HG02763 (cell line): ENCODE measurements around the gene JPH4.
"Not testable (repeated sequence)": the region's sequence is repeated elsewhere in the genome, so short reads cannot be mapped to it uniquely, and the experiment has no call there.

ENCODE experiments used
- ATAC-seq: cut with Tn5 transposase; IDR thresholded peaks from one replicate; pipeline ENCODE4 v1.9.1; 2021; ENCODE audit warnings: mild to moderate bottlenecking, moderate library complexity; ENCODE audit not compliant: unreplicated experiment

Gene JPH4

DNA sequence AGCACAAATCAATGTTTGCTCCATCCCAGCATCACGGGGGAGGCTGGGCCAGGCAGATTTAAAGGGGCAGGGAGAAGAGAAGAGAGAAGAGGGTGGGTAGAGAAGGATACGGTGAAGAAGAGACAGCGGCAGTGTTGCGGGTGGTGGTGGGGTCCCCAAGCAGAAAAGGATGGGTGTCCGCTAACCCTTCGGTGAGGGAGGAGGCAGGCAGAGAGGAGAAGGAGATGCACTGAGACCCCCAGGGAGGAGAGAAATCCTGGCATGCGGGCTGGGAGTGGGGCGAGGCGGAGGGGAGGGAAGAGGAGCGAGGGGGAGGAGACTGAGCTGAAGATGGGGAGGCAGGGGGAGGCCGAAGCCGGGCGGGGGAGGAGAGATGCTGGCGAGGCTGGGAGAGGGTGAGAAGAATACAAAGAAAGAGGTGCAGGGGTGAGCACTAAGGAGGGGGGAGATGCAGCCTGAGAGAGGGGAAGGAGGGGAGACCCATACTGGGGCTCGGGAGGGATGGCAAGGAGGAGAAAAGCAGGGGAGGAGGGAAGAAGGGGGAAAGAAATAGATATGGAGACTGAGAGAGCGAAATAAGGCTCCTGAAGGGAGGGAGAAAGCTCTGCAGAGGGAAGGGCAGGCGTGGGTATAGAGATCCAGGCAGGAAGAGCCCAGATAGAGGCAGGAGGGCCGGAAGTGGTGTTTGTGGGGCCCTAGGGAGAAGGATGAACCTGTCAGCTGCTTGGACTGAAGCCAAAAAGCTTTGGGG, at the start of gene JPH4:
JPH4 (minus strand) TSS at position 231 of the 751 bp plus-strand sequence. CDS start 1,337 bp downstream, outside the sequence.
- ATAC-seq, result no peak

DNA sequence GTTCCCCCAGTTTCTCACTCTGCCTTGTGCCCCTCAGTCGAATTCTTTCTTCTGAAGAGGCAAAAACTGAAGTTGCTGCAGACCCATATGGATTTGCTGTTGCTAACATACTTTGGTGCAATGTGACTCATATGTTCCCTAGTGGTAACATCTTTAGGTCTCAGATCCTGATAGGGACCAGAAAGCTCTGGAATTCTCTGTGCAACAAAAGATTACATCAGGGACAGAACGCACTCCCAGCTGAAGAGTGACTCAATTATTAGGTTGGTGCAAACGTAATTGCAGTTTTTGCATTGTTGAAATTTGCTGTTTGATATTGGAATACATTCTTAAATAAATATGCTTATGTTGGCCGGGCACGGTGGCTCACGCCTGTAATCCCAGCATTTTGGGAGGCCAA, 49.4 kb upstream of the JPH4 start:
- ATAC-seq, result no peak

DNA sequence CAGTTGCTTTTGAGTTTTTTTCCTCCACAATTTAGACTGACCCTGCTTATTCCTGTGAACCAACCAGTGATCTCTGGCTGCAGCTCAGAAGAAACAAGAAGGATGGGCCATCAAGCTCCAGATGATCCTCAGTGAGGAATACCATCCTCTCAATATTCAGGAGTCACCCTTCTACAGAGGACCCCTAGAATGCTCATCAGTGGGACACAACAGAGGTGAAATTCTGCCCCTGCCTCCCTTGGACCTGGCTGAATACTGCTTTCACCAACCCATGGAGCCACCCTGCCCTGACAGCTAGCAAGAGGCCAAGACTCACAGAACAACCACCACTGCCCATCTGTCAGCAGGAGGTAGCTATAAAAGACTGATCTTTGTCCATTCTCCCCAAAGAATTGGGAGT, 48.4 kb upstream of the JPH4 start:
- ATAC-seq, result no peak

DNA sequence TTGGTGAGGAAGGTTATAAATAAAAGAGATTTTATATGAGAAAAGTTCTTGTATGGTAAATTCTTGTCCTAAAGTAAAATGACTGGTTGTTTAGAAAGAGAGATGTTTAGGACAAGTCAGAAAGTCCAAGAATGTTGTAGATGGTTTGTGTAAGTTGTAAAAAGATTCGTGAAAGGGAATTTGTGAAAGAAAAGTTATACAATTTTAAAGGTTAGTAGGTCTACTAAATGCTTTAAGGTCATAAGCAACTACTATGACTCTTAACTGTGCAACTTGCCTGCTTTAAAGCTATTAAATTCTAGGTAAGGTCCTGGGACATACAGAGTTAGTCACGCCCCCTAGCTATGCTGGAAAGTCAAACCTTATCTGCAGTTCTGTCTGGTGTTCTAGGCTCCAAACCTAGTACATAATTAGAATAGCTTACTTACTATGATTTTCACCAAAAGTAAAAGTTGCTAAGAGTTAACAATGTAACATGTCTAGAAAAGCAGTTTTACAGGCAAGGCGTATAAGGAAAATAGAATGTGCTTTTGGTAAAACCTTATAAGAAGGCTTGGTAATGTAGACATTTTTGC, 46.3 kb upstream of the JPH4 start:
- ATAC-seq, result no peak

DNA sequence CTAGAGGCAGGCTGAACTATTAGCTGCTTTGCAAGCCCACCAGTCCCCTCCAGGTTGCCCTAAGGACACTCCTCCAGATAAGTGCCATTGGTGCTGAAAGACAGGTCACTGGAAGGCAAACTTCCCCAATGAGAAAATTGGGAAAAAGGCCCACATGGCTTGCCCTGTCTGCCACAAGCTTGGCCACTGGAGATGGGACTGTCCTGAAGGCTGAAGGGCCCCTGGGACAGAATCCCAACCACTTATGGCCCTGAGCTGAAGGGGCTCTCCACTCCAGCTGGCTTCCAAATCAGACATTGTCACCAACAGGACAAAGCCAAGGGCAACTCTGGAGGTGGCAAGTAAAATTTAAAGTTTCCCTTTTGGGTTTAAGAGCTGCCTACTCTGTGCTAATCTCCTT, 45.4 kb upstream of the JPH4 start:
- no peak for ATAC-seq

DNA sequence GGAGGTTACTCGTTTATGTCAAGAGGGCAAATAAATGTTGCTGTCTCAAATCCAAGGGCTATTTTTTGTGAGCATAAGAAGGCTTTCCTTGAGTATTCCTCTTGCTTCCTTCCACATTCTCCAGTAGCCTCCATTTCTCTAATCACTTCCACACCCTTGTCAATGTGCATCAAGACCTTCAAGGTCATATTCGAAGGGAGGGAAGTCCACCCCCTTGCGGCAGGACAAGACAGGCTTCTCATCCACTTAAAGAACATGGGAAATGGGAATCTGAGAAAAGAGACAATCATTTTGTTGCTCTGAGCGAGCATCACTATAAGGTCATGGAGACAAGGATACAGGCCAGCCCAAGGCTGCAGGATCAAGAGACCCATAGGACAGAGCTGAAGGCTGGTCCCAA, 44.4 kb upstream of the JPH4 start:
- no peak for ATAC-seq

DNA sequence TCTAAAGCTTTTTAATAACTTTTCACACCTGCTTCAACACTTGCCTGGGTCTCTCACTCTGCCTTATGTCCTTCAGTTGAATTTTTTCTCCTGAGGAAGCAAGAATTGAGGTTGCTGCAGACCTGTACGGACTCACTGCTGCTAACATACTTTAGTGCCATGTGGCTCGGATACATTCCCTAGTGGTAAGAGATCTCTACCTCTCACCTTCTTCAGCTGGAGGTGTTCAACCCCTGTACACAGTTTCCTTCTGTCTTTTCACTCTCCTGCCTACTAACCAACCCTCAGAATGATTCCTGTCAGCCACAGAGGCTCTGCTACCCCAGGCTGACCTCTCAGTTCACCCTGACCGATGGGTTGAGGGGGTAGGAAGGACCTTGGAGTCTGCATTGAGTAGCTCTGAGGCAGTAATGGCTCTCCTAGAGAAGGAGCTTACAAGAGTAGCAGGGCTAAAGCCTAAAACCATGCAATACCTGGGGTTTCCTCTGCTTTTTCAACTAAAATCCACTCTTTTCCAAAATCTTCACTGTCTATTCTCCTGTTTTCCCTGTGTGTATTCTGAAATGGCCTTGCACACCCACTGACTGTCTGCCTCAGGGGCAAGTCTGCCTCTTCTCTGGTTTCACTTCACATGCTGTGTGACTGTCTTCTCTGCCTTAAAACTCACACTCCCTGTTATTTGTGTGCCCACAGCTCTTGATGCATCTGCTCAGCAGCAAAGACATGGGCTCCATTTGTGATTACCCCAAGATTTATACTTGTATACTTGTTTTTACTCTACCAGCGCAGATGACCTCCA, 43.5 kb upstream of the JPH4 start:
- no peak for ATAC-seq

DNA sequence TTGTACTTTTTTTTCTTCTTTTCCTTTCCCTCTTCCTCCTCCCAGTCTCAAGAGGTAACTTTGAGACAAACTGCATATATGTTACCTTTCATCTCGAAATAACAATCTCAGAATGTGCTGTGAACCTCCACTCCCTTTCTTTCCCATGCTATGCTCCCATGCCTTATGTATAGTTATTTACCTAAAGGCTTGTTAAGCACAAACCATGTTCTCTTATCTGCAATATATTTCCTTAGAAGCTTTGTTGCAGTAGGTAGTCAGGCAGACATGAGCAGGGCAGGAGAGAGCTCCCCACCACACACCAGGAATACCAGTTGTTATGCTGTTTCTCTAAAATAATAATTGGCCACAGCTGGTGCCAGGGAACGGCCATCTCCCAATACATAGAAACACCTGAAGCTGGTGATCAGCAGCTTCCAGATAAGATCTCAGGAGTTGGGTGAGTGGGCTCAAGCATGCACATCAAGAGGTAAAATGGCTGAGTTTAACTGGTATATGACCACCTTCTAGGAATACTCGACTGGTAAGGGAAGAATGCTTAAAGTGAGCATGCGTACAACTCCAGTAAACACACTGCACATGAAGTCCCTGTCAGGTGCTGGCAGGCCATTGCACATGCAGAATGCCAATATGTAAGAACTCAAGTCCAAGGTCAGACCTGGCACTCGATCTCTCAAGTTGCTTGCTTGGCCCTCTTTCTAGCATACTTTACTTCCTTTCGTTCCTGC, 42.8 kb upstream of the JPH4 start:
- no peak for ATAC-seq

DNA sequence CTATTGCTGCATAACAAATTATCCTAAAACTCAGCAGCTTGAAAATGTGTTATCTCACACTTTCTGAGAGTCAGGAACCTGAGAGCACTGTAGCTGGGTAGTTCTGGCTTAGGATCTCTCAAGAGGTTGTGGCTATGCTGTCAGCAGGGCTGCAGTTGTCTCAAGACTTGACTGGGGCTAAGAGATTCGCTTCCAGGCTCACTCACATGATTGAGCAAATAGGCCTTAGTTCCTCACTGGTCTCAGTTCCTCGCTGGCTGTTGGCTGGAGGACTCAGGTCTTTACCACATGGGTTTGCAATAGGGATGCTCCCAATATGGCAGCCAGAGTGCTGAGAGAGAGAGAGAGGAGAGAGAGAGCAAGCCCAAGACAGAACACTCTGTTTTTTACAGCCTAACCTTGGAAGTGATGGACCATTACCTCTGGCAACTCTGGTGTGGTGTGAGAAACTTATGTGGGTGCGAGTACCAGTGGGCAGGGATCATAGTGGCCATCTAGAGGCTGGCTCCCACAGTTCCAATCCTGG, 41.6 kb upstream of the JPH4 start:
- no peak for ATAC-seq

DNA sequence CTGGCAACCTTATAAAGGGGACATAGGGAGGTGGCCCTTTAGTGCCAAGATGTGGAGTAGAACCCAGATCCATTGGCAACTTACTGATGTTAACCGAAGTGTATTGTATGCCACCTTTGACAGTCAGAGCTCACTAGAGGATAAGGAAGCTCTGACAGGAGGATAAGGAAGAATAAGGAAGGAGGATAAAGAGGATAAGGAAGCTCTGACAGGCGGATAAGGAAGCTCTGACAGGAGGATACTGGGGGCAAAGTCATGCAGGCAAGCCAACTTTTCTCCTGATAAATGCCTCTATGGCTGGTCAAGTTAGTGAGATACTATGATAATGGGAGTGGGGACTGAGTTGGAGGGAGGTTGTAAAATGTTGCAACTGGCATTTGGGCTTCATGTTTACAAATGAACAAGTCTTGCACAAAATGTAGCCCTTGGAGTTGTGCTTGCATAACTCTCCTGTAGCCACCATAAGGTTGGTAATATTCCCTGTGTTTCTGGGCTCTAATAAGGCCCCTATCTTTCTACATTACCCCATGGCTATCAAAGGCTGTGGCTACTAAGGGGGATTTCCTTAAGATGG, 39.9 kb upstream of the JPH4 start:
- no peak for ATAC-seq

DNA sequence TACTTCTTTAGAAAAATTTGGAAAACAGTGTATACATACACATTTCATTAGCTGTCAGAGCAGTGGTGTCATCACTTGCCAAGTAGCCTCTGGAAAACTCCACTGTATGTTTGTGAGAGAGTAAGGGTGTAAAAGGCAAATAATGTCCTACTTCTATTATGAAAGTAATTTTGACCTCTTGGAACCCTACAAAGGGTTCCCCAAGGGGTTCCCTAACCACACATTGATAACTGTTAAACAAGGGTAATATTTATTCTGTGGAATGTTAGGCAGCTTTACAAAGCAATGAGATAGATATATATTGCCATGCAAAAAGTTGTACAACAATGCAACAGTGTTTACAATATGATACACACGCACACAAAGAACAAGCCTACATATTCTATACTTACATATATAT, 38.9 kb upstream of the JPH4 start:
- ATAC-seq, result no peak

DNA sequence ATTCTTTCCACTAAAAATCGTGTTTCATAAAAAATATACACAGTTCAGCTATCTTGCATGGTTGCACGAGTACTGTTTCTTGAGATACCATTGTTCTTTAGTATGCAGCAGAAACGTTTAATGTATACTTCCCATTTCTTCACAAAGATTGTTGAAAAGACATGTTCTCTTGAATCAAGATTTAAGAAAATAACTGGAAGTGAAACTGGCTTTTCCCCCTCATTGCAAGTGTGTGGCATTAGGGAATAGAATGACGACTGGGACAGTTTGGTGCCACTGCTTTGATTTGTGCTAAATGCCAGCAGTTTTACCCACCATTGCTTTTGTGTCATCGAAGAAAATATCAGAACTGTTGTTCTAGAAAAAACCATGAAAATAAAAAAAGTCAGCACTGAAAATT, 37.3 kb upstream of the JPH4 start:
- no peak for ATAC-seq

DNA sequence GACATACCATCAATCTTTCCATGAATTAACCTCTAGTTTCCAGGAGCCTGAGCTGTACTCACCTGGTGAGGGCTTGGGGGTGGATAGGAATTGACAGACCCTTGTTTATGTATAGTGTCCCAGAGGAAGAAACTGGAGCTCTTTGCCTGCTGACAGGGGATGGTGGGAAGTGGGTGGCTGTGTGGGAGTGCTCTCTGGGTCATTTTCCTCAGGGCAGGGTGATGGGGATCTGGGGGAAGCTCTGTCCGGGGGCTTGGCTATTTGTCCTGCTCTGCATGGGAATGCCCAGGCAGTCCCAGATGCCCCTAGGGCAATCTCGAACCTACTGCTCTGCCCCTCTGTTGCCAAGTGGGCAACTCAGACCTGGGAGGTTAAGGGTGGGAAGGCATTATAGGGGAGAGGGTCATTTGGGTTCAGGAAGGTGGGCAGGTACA, 35.8 kb upstream of the JPH4 start:
- no peak for ATAC-seq

DNA sequence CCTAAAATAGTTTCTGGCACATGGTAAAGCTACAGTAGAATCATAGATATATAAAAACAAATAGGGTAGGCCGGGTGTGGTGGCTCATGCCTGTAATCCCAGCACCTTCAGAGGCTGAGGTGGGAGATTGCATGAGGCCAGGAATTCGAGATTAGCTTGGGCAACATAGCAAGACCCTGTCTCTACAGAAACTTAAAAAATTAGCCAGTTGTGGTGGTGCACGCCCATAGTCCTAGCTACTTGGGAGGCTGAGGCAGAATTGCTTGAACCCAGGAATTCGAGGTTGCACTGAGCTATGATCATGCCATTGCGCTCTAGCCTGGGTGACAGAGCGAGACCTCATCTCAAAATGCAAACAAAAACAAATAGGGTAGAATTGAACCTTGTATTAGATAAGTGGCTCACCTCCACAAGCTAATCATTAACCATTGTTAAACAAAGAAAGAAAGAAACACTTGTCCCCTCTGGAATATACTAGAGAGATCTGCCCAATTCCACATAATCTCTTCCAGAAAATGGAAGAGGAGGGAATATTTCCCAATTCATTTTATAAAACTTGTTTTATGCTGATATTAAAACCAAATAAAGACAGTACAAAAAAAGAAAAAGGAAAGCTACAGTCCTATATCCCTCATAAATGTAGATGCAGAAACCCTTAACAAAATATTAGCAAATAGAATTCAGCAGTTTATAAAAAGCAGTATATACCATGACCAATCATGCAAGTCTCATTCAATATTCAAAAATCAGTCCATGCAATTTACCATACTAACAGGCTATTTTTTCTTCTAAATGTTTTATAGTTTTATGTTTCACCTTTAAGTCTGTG, 34.9 kb upstream of the JPH4 start:
- no peak for ATAC-seq

DNA sequence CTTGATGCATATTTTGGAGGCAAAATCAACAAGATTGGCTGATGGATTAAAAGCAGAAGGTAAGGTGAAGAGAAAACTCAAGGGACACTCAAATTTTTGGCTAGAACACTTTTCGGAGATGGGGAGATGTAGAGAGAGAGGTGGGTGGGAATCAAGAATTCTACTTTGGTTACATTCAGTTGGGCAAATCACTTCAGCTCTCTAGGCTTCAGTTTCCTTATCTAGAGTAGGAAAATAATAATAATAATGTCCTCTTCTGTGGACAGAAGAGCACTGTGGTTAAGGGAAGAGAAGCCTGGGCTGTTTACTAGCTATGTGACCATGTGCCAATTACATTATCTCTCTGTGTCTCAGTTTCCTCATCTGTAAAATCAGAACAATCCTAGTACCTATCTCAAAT, 34.2 kb upstream of the JPH4 start:
- ATAC-seq, result no peak

DNA sequence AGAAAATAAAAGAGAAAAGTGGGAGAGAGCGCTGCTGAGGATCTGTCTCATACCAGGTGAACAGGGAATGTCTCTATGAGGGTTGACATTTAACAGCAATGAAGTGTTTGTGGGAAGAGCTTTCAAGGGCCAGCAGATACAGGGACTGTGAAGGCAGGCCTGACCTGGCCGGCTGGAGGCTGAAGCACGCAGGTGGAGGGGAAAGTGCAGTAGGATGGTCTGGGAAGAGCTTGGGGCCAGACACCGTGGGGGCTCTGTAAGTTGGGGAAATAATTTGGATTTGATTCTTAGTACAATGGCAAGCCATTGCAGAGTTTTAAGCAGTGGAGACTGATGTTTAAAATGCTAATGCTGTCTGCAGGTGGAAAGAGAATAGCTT, 33.8 kb upstream of the JPH4 start:
- ATAC-seq, result no peak

DNA sequence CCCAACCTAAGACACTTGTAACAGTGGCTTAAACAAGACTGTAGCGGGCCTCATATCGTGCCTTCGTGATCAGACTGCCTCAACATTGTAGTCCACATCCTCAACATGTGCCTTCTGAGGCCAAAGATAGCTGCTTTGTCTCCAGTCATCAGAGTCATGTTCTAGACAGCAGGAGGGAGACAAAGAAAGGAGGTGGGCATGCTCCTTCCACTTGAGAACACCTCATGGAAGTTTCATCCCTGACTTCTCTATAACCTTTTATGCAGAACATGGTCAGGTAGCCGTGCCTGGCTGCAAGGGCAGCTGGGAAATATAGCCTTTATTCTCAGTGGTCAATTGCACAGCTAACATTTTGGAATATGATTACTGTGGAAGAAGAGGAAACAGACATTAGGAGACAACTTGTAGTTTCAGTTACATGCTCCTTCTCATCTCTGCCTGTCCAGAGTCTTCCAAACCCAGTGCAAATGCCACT, 32.3 kb upstream of the JPH4 start:
- ATAC-seq, result no peak

DNA sequence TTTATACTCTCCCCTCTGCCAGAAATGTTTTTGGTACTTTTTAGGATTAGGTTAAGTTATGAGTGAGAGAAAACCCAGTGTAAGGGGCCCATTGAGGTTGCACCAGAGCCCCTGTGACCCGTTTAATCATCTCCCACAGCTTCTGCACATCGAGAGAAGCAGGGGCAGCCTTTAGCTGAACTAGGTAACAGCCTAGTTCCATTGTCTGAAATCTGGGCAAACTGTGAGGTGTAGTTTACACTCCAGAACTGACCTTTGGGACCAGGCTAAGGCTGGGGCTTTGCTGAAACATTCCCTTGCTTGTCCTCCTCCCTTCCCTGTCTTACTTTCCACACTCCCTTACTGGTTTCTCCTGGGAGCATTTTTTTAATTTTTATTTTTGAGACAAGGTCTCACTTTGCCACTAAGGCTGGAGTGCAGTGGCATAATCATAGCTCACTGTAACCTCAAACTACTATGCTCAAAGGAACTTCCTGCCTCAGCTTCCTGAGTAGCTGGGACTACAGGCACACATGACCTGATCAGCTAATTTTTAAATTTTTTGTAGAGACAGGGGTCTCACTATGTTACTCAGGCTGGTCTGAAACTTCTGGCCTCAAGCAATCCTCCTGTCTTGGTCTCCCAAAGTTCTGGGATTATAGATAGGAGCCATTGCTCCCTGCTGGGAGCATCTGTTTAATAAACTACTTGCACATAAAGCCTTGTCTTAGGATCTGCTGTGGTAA, 31.7 kb upstream of the JPH4 start:
- no peak for ATAC-seq

DNA sequence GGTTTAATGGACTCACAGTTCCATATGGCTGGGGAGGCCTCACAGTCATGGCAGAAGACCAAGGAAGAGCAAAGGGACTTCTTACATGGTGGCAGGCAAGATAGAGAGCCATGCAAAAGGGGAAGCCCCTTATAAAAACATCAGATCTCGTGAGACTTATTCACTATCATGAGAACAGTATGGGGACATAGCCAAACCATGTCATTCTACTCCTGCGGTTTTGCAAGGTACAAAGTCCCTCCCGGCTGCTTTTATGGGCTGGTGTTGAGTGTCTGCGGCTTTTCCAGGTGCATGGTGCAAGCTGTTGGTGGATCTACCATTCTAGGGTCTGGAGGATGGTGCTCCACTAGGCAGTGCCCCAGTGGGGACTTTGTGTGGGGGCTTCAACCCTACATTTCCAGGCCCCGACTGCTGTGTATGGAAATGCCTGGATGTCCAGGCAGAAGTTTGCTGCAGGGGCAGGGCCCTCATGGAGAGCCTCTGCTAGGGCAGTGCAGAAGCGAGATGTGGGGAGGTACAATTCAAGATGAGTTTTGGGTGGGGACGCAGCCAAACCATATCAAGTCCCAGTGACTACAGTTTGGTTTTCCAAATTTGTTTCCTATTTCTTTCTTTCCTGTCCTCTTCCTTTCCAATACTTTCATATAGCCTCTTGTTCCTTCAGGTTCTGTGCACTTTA, 31.0 kb upstream of the JPH4 start:
- ATAC-seq, result not testable (repeated sequence)
